Panc1 (cell line): ENCODE data around the gene GMFB.

Source experiments
- POLR2AphosphoS5 ChIP-seq: IDR thresholded peaks from 2 replicates; pipeline ENCODE4 v1.6.1; 2012; ENCODE audit warnings: mild to moderate bottlenecking, low read depth, low read length, moderate library complexity
- TF ChIP-seq, protein P1 (sequence below): fragments of 450-650 bp; IDR thresholded peaks from 2 replicates; pipeline ENCODE4 v1.5.1; 2017; ENCODE audit warnings: mild to moderate bottlenecking

DNA sequence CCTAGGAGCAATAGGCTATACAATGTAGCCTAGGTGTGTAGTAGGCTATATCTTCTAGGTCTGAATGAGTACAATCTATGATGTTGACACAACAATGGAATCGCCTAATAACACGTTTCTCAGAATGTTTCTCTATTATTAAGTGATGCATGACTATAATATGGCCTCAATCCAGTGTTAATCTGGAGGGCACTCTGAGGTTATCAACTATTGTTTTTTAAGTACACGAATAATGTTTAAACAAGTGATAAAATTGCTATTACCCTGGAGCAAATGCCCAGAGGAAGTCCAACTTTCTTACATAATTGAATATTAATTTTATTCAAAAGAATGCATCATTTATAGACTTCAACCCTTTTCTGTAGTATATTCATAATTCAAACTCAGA, 31.2 kb downstream of the GMFB start:
- no peak for TF ChIP-seq POLR2AphosphoS5
- TF ChIP-seq, protein P1, sequence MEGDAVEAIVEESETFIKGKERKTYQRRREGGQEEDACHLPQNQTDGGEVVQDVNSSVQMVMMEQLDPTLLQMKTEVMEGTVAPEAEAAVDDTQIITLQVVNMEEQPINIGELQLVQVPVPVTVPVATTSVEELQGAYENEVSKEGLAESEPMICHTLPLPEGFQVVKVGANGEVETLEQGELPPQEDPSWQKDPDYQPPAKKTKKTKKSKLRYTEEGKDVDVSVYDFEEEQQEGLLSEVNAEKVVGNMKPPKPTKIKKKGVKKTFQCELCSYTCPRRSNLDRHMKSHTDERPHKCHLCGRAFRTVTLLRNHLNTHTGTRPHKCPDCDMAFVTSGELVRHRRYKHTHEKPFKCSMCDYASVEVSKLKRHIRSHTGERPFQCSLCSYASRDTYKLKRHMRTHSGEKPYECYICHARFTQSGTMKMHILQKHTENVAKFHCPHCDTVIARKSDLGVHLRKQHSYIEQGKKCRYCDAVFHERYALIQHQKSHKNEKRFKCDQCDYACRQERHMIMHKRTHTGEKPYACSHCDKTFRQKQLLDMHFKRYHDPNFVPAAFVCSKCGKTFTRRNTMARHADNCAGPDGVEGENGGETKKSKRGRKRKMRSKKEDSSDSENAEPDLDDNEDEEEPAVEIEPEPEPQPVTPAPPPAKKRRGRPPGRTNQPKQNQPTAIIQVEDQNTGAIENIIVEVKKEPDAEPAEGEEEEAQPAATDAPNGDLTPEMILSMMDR: no peak
